Left forelimb (tissue), 1 donor: ENCODE results near the gene GALNT10.

Experiments used
- DNase-seq: peaks from one replicate; pipeline ENCODE4 v3.0.0-alpha.2; 2018; ENCODE audit warnings: low spot score

The GALNT10 gene

DNA sequence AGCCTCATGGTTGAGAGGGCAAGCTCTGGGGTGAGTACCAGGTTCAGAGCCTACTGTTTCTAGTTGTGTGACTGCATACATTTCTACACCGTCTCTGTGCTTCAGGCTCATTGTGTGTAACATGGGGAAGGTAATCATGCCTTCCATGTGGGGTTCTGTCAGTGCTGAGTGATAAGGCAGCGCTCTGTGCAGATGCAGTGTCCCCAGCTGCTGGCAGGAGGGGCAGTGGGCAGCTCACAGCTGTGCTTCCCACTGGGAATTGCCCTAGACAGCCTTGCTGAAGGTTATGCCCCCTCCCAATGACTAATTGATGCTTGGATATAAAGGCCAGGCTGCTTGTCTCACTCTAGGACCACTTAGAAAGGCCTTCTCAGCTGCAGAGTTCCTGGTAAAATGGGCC is 133.5 kb downstream of the GALNT10 start:
- DNase-seq: no peak

GRCh38 chr5:154325566-154325965 is 135.0 kb downstream of the GALNT10 start:
- no peak for DNase-seq

DNA sequence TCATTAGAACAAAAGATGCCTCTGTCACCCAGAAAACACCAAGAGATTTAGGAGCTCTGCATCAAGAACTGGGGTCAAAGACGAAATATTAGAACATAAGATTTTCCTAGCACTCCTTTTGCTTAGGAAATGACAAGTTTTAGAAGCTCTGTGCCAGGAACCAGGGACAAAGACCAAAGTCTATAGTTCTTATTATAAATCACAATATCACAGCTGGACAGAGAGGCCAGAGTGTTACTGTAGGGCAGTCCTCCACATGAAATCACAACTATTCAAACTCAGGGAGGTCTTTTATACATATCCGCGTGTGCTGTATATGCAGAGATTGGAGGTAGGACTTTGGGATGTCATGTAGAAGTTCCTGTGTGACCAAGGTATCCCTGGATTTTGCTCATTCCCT is 138.5 kb downstream of the GALNT10 start:
- DNase-seq: no peak

- DNase-seq: no peak
Measured at GRCh38 chr5:154329519-154330040, 139.0 kb downstream of the GALNT10 start.

DNA sequence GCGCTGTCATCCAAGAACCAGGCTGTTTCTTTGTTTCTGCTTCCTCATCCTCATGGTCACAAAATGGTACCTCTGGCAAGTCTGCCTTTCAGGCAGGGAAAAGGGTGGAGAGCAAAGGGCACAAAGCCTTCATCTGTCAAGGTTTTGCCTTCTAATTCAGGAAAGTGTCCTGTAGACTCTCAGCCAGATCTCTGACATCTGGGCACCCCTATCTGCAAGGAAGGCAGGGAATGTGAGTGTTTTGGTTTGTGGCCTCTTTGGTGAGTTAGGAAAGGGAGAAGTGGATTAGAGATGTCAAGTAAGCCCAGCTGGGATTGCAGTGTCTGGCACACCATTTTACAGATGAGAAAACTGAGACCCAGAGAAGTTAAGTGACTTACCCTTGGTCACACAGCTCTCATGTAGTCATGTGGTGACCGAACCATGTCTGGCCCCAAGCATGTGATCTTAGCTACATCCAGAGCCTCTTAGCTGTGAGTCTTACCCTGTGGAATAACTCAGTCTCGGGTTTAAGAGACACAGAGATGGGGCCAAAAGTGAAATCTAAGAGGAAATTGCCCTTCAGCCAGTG is 139.6 kb downstream of the GALNT10 start:
- no peak for DNase-seq

DNA sequence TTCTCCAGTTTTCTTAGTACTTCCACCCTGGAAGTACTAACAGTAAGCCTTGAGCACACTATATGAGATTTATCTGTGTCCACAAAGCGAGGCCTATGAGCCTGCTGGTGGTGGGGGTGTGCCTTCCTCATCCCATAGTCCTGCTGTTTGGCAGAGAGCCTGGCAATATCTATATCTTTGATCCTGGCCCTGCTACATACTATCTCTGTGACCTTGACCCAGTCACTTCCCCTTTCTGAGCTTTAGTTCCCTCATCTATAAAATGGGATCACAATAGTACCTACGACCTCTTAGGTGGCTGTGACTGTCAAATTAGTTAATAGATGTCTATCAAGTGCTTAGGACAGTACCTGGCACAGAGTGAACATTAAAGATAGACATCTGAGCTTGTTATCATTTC is 140.7 kb downstream of the GALNT10 start:
- no peak for DNase-seq

DNA sequence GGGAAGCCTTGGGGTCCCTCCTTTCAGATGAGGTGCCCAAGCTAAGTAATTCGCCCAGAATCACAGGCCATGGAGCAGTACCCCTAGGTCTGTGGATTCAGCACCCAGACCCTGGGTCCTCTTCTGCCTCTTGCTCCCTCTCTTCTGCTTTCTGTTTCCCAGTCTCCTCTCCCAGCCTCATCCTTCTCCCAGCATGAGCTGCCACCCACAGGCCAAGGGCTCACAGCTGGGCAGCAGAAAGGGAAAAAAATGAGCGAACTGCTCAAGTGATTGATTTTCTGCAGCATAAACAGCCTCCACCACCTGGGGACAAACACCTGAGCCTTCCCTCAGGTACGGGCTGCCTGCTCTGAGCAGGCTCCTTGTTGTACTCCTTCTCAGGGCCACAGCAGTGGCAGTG is 141.4 kb downstream of the GALNT10 start:
- DNase-seq: no peak

DNA sequence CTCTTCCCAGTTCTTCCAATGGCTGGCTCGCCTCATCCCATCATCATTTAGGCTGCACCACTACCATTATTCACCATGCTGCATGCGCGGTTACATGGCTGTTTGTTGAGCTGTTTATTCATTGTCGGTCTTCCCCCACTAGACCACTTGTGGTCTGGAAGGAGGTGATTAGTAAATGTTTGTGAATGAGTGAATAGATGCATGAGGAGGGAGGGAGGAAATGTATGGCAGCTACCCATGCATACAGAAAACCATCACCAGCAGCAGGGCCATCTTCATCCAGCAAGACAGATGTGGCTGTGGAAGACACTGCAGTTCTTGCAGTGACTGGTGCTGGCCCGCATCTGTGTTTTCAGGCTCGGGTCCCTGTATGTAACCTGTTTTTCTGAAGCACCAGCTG is 141.9 kb downstream of the GALNT10 start:
- DNase-seq: no peak

GRCh38 chr5:154333016-154333415 is 142.5 kb downstream of the GALNT10 start:
- DNase-seq: no peak

- no peak for DNase-seq
Measured at GRCh38 chr5:154334406-154335064, 144.0 kb downstream of the GALNT10 start.

DNA sequence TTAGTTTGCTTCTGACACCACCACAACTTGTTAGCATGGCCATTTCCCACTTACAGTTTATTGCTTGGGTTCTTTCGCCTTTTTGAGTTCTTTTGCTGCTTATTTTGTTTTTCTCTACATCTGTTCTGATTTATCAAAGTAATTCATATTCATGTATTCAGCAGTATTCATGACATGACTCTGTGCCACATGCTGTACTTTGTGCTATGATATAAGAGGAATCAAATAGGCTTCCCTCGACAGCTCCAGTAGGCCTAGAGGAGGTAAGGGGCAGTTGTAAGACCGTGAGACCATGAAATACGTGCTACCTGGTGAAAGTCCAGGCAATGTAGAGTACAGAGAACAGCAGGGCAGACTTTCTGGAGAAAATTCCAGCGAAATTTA is 144.5 kb downstream of the GALNT10 start:
- no peak for DNase-seq

DNA sequence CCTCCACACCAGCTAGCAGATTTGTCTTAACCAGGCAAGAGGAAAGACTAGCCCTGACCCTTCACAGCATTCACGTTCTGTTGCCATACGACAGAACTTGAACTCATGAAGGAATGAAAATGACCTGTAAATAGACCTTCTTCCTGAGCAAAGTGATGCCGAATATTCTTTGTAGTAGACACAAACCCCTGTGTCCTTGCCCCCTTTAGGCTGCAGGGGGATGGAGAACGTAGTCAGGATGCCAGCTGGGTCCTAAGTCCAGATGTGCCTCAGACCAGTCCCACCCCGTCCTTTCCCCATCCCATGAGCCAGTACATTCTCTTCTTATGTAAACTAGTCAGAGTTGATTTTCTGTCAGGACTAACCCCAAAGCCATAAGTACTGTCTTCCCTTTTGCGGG is 151.1 kb downstream of the GALNT10 start:
- DNase-seq: no peak

DNA sequence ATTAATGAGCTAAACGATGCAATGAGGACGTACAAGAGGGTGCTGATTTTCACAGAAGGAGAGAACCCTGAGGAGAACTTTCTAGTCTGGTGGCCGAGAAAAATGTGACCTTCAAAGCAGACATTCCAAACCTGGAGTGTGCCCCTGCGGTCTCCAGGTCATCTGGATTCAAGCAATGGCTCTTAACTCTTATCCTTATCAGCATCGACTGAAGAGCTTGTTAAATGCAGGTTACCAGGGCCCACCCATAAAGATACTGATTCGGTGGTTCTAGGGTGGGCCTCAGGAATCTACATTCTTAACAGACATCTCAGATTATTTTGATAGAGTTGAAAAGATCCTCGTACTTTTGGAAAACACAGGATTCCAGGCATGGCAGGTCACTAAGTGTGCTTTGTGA is 151.7 kb downstream of the GALNT10 start:
- DNase-seq: no peak

DNA sequence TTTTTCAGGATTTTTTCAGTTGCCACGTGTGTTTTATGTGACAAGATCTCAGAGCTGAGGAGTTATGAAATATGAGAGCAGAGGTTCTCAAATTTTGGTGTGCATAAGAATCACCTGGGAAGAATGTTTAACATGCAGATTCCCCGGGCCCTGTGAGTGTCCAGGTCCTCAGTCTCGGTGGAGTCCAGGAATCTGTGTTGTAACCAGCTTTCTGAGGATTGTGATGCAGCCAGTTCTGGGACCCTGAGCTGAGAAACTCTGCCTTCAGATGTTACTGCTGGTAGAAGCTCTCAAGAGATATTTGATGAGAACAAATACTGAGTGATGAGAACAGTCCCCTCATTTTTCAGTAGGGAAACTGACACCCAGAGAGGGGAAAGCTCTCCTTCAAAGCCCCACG is 152.4 kb downstream of the GALNT10 start:
- no peak for DNase-seq

- DNase-seq: no peak
Measured at GRCh38 chr5:154344461-154344860, 153.9 kb downstream of the GALNT10 start.

DNA sequence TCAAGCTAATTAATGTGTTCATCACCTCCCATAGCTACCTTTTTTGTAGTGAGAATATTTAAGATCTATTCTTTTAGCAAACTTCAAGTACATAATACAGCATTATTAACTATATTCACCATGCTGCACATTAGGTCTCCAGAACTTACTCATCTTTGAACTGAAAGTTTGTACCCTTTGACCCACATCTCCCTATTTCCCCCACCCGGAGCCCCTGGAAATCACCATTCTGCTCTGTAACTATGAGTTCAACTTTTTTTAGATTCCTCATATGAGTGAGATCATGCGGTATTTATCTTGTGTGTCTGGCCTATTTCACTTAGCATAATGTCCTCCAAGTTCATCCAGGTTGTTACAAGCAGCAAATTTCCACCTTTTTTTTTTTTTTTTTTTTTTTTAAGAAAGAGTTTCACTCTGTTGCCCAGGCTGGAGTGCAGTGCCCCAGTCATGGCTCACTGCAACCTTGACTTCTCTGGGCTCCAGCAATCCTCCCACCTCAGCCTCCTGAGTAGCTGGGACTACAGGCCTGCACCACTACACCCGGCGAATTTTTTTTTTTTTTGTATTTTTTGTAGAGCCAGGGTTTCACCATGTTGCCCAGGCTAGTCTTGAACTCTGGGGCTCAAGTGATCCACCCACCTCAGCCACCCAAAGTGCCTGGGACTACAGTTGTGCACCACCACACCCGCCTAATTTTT is 154.9 kb downstream of the GALNT10 start:
- DNase-seq: no peak

DNA sequence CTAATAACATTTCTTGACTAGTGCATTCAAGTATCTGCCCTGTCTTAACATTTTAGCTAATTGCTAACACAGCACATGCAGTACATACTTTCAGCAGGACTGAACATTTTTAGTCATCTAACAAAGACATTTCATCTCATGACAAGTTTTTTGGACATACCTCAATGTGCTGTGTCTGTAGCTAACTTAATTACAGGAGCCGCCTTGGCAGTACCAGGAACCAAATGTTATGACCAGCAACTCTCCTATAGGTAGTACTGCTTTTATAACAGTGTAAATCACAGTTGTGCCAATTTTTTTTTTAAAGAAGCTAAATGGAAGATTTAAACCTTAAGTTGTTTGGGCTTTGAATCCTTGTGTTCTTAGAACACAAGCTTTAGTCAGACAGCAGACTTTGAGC is 155.9 kb downstream of the GALNT10 start:
- no peak for DNase-seq

GRCh38 chr5:154349626-154350264 is 159.2 kb downstream of the GALNT10 start:
- no peak for DNase-seq

- no peak for DNase-seq
Measured at GRCh38 chr5:154351141-154351540, 160.6 kb downstream of the GALNT10 start.

GRCh38 chr5:154351566-154351965 is 161.0 kb downstream of the GALNT10 start:
- DNase-seq: no peak

- DNase-seq: no peak
Measured at GRCh38 chr5:154352960-154353548, 162.5 kb downstream of the GALNT10 start.

- DNase-seq: no peak
Measured at GRCh38 chr5:154355129-154355611, 164.6 kb downstream of the GALNT10 start.
